H9 (cell line): ENCODE measurements around the gene ABCA3. TPM values are rescaled to one million over a fixed set of nuclear protein-coding genes. Genes with fewer than 3 reads are reported as not detected.
"Not testable (repeated sequence)": the region's sequence is repeated elsewhere in the genome, so short reads cannot be mapped to it uniquely, and the experiment has no call there.

ENCODE experiments used
- DNase-seq: peaks from one replicate; pipeline ENCODE4 v3.0.0-alpha.2; 2017
- H2AFZ ChIP-seq: one replicate; pipeline ENCODE4 v1.6.1; 2013; ENCODE audit warnings: mild to moderate bottlenecking, low read length, control low read depth, moderate library complexity
- H2AK5ac ChIP-seq: 2 replicates; pipeline ENCODE4 v1.6.1; 2013; ENCODE audit warnings: low read length, control low read depth, mixed read lengths; ENCODE audit not compliant: insufficient read length
- H2BK120ac ChIP-seq: one replicate; pipeline ENCODE4 v1.6.1; 2013; ENCODE audit warnings: low read depth, mild to moderate bottlenecking, low read length, control low read depth, inconsistent platforms; ENCODE audit not compliant: poor library complexity, severe bottlenecking
- H2BK12ac ChIP-seq: 2 replicates; pipeline ENCODE4 v1.6.1; 2013; ENCODE audit warnings: low read length, control low read depth, mixed read lengths, low read depth; ENCODE audit not compliant: insufficient read length
- H2BK15ac ChIP-seq: 2 replicates; pipeline ENCODE4 v1.6.1; 2013; ENCODE audit warnings: low read depth, low read length, control low read depth
- H2BK20ac ChIP-seq: one replicate; pipeline ENCODE4 v1.6.1; 2013; ENCODE audit warnings: low read depth, mild to moderate bottlenecking, low read length, control low read depth, inconsistent platforms; ENCODE audit not compliant: poor library complexity, severe bottlenecking
- H2BK5ac ChIP-seq: 2 replicates; pipeline ENCODE4 v1.6.1; 2013; ENCODE audit warnings: low read length, control low read depth, mixed read lengths; ENCODE audit not compliant: insufficient read length
- H3K14ac ChIP-seq: 2 replicates; pipeline ENCODE4 v1.6.1; 2013; ENCODE audit warnings: low read length, control low read depth; ENCODE audit not compliant: insufficient read depth
- H3K18ac ChIP-seq: 2 replicates; pipeline ENCODE4 v1.6.1; 2013; ENCODE audit warnings: low read depth, mild to moderate bottlenecking, mixed read lengths, low read length, control low read depth; ENCODE audit not compliant: insufficient read length
- H3K23ac ChIP-seq: 2 replicates; pipeline ENCODE4 v1.6.1; 2013; ENCODE audit warnings: low read length, control low read depth, mixed read lengths, low read depth; ENCODE audit not compliant: insufficient read length
- H3K23me2 ChIP-seq: 2 replicates; pipeline ENCODE4 v1.6.1; 2013; ENCODE audit warnings: low read depth, mild to moderate bottlenecking, mixed read lengths, low read length, control low read depth; ENCODE audit not compliant: insufficient read length, poor library complexity, severe bottlenecking
- H3K27ac ChIP-seq: 2 replicates; pipeline ENCODE4 v1.5.1; 2013; ENCODE audit warnings: low read length, control low read depth, mixed read lengths, low read depth; ENCODE audit not compliant: insufficient read length
- H3K27me3 ChIP-seq: 2 replicates; pipeline ENCODE4 v1.6.1; 2013; ENCODE audit warnings: low read length, control low read depth, inconsistent platforms; ENCODE audit not compliant: insufficient read depth
- H3K4ac ChIP-seq: 2 replicates; pipeline ENCODE4 v1.6.1; 2013; ENCODE audit warnings: low read depth, mild to moderate bottlenecking, control low read depth, inconsistent platforms, low read length, moderate library complexity
- H3K4me1 ChIP-seq: 2 replicates; pipeline ENCODE4 v1.6.1; 2013; ENCODE audit warnings: low read length, control low read depth, inconsistent platforms; ENCODE audit not compliant: insufficient read depth
- H3K4me2 ChIP-seq: 2 replicates; pipeline ENCODE4 v1.6.1; 2013; ENCODE audit warnings: low read length, control low read depth, mixed read lengths; ENCODE audit not compliant: insufficient read length, insufficient read depth
- H3K56ac ChIP-seq: 2 replicates; pipeline ENCODE4 v1.6.1; 2013; ENCODE audit warnings: low read depth, mild to moderate bottlenecking, mixed read lengths, low read length, control low read depth; ENCODE audit not compliant: insufficient read length
- H3K79me1 ChIP-seq: 2 replicates; pipeline ENCODE4 v1.6.1; 2013; ENCODE audit warnings: low read depth, mild to moderate bottlenecking, moderate library complexity, low read length, control low read depth, inconsistent platforms; ENCODE audit not compliant: insufficient read depth, poor library complexity, severe bottlenecking
- H3K79me2 ChIP-seq: 2 replicates; pipeline ENCODE4 v1.6.1; 2013; ENCODE audit warnings: low read length, control low read depth, inconsistent platforms; ENCODE audit not compliant: insufficient read depth
- H3K9ac ChIP-seq: 2 replicates; pipeline ENCODE4 v1.6.1; 2013; ENCODE audit warnings: low read length, control low read depth, mixed read lengths; ENCODE audit not compliant: insufficient read length; ENCODE audit errors: extremely low read depth
- H3K9me3 ChIP-seq: one replicate; pipeline ENCODE4 v1.6.1; 2013; ENCODE audit warnings: low read depth, low read length, inconsistent platforms; ENCODE audit not compliant: control insufficient read depth
- H3T11ph ChIP-seq: one replicate; pipeline ENCODE4 v1.6.1; 2013; ENCODE audit warnings: mild to moderate bottlenecking, low read length, control low read depth, inconsistent platforms
- H4K20me1 ChIP-seq: one replicate; pipeline ENCODE4 v1.6.1; 2013; ENCODE audit not compliant: control insufficient read depth, insufficient read length, insufficient read depth
- H4K5ac ChIP-seq: 2 replicates; pipeline ENCODE4 v1.6.1; 2013; ENCODE audit warnings: low read depth, mild to moderate bottlenecking, mixed read lengths, low read length, control low read depth; ENCODE audit not compliant: insufficient read length
- H4K8ac ChIP-seq: replicated peaks from 2 replicates; pipeline ENCODE4 v1.6.1; 2013; ENCODE audit warnings: low read length, control low read depth, mixed read lengths, low read depth; ENCODE audit not compliant: insufficient read length
- H4K91ac ChIP-seq: 2 replicates; pipeline ENCODE4 v1.6.1; 2013; ENCODE audit warnings: low read depth, mild to moderate bottlenecking, moderate library complexity, mixed read lengths, low read length, control low read depth; ENCODE audit not compliant: insufficient read length
- H3K27ac Mint-ChIP-seq, 3 experiments: 2 replicates in 2 of 3; 3 replicates in 1 of 3; pipeline ENCODE4 v1.8.0; 2020 to 2021; ENCODE audit warnings: mixed read lengths in 3 of 3, mild to moderate bottlenecking in 1 of 3, moderate library complexity in 1 of 3
- H3K27me3 Mint-ChIP-seq: 2 replicates; pipeline ENCODE4 v1.8.0; 2021; ENCODE audit warnings: low read depth, mild to moderate bottlenecking, moderate library complexity, mixed read lengths
- H3K36me3 Mint-ChIP-seq, 3 experiments: 2 replicates in 2 of 3; 3 replicates in 1 of 3; pipeline ENCODE4 v1.8.0; 2020 to 2021; ENCODE audit warnings: low read depth in 3 of 3, mixed read lengths in 3 of 3; ENCODE audit not compliant: insufficient read depth in 1 of 3
- H3K4me1 Mint-ChIP-seq, 2 experiments: 2 replicates each; pipeline ENCODE4 v1.8.0; 2020; ENCODE audit warnings: mixed read lengths in 2 of 2
- H3K4me3 Mint-ChIP-seq, 2 experiments: 2 replicates in 1 of 2; 3 replicates in 1 of 2; pipeline ENCODE4 v1.8.0; 2020 to 2021; ENCODE audit warnings: mild to moderate bottlenecking in 2 of 2, mixed read lengths in 2 of 2, moderate library complexity in 1 of 2
- H3K9me3 Mint-ChIP-seq, 2 experiments: 2 replicates in 1 of 2; 3 replicates in 1 of 2; pipeline ENCODE4 v1.8.0; 2020; ENCODE audit warnings: mild to moderate bottlenecking in 2 of 2, mixed read lengths in 2 of 2, moderate library complexity in 1 of 2
- WGBS: extraction: QIAGEN DNeasy Blood & Tissue Kit; methylation state at CpG from one replicate; pipeline ENCODE4 v1.1.7; 2013; ENCODE audit warnings: missing lambda C conversion rate, low lambda C conversion rate, mixed read lengths; ENCODE audit not compliant: insufficient read length; ENCODE audit errors: extremely low coverage; 5-methylcytosine and 5-hydroxymethylcytosine counted together
- total RNA-seq: library from RNA; stranded (reverse); gene quantifications from 2 replicates; pipeline ENCODE4 v1.2.1, GENCODE V29; 2021
- TF ChIP-seq, protein P1 (sequence below): fragments of 200-600 bp; sonication (generic); conservative IDR thresholded peaks from 3 replicates; pipeline ENCODE4 v1.8.0; 2021; ENCODE audit warnings: antibody characterized with exemption, mild to moderate bottlenecking

Gene ABCA3
- total RNA-seq, 1 experiment from 2014 or later, result 8.0 TPM

DNA sequence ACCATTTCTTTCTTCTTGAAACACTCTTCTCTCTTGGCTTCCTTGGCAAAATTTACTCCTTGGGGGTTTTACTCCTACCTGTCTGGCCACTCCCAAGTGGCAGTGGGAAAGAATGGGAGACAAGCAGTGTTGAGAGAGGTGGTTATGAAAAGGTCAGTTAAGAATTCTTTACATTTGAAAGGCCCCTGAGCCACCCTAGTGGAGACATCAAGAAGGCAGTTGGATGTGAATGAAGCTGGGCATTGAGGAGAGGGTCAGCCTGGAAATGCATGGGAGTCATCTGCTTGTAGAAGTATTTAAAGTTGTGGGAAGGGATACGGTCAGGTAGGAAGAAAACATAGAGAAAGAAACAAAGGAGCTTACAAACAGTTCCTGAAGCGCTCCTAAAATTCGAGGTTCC lies 46.5 kb upstream of the ABCA3 start:
- H3T11ph ChIP-seq, result no peak overlapping the region
- no peaks in the 10 kb centered on the region for H3K9me3 ChIP-seq
- H3K56ac ChIP-seq, result no peak overlapping the region
- H4K5ac ChIP-seq, result no peak overlapping the region
- no peak overlapping the region for H2BK120ac ChIP-seq
- peaks cover 21% of the 10 kb centered on the region in 2 experiments for H3K4me1 Mint-ChIP-seq
- no peaks in the 10 kb centered on the region for H3K27me3 ChIP-seq
- peaks cover 9 to 16% (median 10%) of the 10 kb centered on the region in 3 experiments for H3K36me3 Mint-ChIP-seq
- H3K4me1 ChIP-seq, result peaks cover 6% of the 10 kb centered on the region; the same call in 1 of the 2 replicates
- H3K23me2 ChIP-seq, result no peaks in the 10 kb centered on the region
- H3K9me3 Mint-ChIP-seq, result peaks cover 17 to 18% of the 10 kb centered on the region in 2 experiments
- DNase-seq, result peak; percentile 88
- no peak overlapping the region for H2AK5ac ChIP-seq
- peak overlapping the region; percentile 21 to 52; a peak in 4 of 5 replicates for H3K4me3 Mint-ChIP-seq
- H4K8ac ChIP-seq, result no peak overlapping the region
- H3K4ac ChIP-seq, result no peak overlapping the region
- H2BK5ac ChIP-seq, result no peak overlapping the region
- H4K20me1 ChIP-seq, result no peaks in the 10 kb centered on the region
- peak overlapping the region; percentile 48 for H3K4me2 ChIP-seq
- H3K27me3 Mint-ChIP-seq, result peaks cover 9% of the 10 kb centered on the region
- no peak overlapping the region for H3K27ac ChIP-seq
- WGBS, result no CpG with 5 or more reads among the region's 3 CpGs
- no peak overlapping the region for H2BK20ac ChIP-seq
- H3K18ac ChIP-seq, result no peak overlapping the region
- H3K27ac Mint-ChIP-seq, result peak overlapping the region in 1 of 3 experiments; percentile 78; a peak in 4 of 7 replicates
- H3K79me1 ChIP-seq, result no peaks in the 10 kb centered on the region
- H3K79me2 ChIP-seq, result no peaks in the 10 kb centered on the region
- TF ChIP-seq, protein P1, sequence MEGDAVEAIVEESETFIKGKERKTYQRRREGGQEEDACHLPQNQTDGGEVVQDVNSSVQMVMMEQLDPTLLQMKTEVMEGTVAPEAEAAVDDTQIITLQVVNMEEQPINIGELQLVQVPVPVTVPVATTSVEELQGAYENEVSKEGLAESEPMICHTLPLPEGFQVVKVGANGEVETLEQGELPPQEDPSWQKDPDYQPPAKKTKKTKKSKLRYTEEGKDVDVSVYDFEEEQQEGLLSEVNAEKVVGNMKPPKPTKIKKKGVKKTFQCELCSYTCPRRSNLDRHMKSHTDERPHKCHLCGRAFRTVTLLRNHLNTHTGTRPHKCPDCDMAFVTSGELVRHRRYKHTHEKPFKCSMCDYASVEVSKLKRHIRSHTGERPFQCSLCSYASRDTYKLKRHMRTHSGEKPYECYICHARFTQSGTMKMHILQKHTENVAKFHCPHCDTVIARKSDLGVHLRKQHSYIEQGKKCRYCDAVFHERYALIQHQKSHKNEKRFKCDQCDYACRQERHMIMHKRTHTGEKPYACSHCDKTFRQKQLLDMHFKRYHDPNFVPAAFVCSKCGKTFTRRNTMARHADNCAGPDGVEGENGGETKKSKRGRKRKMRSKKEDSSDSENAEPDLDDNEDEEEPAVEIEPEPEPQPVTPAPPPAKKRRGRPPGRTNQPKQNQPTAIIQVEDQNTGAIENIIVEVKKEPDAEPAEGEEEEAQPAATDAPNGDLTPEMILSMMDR, result peak; percentile 70
- H3K14ac ChIP-seq, result no peak overlapping the region
- no peak overlapping the region for H2BK12ac ChIP-seq
- no peak overlapping the region for H3K23ac ChIP-seq
- H3K9ac ChIP-seq, result no peak overlapping the region
- H4K91ac ChIP-seq, result no peak overlapping the region
- H2AFZ ChIP-seq, result no peak overlapping the region
- no peak overlapping the region for H2BK15ac ChIP-seq

DNA sequence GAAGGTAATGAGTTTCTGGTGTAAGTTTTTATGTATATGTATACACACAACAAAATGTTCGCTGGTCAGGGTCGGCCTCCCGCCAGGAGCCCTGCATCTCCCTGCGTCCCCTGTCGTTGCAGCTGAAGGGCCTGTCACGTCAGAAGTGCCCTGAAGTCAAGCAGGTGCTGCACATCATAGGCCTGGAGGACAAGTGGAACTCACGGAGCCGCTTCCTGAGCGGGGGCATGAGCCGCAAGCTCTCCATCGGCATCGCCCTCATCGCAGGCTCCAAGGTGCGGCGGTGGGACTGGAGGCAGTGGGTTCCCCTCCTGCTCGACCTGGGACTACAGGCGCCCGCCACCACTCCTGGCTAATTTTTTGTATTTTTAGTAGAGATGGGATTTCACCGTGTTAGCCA lies 45.5 kb upstream of the ABCA3 start:
- not testable (repeated sequence) for H3K79me1 ChIP-seq, H4K20me1 ChIP-seq, H4K91ac ChIP-seq, H3K79me2 ChIP-seq, H3K27me3 ChIP-seq, H3K9ac ChIP-seq, H2AFZ ChIP-seq, H4K8ac ChIP-seq, H2BK120ac ChIP-seq, H3K4me1 ChIP-seq, H3K4me2 ChIP-seq, H3K27ac ChIP-seq, H3K9me3 ChIP-seq, H3K23ac ChIP-seq, H2AK5ac ChIP-seq, H3K27me3 Mint-ChIP-seq, H3K14ac ChIP-seq, H3K56ac ChIP-seq, H4K5ac ChIP-seq, H3K4ac ChIP-seq, H3K18ac ChIP-seq, H2BK5ac ChIP-seq, H2BK15ac ChIP-seq, H3K23me2 ChIP-seq, H2BK12ac ChIP-seq, H2BK20ac ChIP-seq, H3T11ph ChIP-seq
- H3K4me3 Mint-ChIP-seq, result peak overlapping the region in 1 of 2 experiments; percentile 22; a peak in 1 of 5 replicates
- H3K4me1 Mint-ChIP-seq, result peaks cover 21% of the 10 kb centered on the region in 2 experiments
- H3K27ac Mint-ChIP-seq, result peak overlapping the region in 1 of 3 experiments; percentile 39; a peak in 1 of 7 replicates
- peaks cover 9 to 16% (median 10%) of the 10 kb centered on the region in 3 experiments for H3K36me3 Mint-ChIP-seq
- peaks cover 17 to 18% of the 10 kb centered on the region in 2 experiments for H3K9me3 Mint-ChIP-seq
- DNase-seq, result peak; percentile 45
- WGBS, result no CpG with 5 or more reads among the region's 19 CpGs
